SKM-1 (cell line): ENCODE results near the gene NANOGP8.
"Not testable (repeated sequence)": the region's sequence is repeated elsewhere in the genome, so short reads cannot be mapped to it uniquely, and the experiment has no call there.

Source experiments
- DNase-seq: peaks from one replicate; lab custom pipeline; 2025; ENCODE audit not compliant: unreplicated experiment; lab: John Stamatoyannopoulos, UW

Gene NANOGP8

GRCh38 chr15:35085176-35085919, at the start of gene NANOGP8:
NANOGP8 (minus strand) TSS chr15:35085295; CDS start chr15:35085110, 185 bp downstream.
- not testable (repeated sequence) for DNase-seq

DNA sequence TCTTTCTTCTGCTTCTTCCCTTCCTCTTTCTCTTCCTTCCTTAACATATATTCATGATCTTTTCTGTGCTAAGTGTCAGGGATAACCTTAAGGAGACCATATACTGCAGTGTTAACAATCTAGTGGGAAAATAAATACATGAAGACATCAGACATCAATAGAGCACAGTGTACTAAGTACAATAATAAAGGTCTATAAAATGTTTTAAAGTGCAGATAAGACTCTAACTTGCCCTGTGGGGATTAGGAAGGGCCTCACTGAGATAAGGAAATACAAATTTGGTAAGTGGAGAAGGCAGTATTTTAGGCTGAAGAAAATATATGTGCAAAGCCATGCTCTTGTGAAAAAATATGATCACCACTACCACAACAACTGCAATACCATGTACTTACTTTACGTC, 49.2 kb upstream of the NANOGP8 start:
- no peak for DNase-seq

DNA sequence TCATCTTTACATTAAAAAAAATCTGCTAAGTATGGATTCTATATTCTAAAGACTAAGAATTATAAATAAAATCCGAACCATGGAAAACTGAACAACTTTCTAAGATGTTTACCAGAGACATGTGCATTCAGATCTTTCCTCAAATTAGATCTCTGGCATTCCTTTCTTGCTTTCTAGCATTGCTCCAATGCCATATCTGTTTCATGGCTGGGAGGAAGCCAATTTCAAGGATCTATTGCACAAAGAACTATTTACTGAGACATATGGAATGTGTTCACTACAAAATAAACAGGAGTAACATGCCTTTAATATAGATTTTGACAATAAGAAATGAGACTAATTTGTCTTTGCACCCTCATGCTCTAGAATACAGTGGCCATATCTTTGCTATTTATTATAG, 45.1 kb upstream of the NANOGP8 start:
- no peak for DNase-seq

DNA sequence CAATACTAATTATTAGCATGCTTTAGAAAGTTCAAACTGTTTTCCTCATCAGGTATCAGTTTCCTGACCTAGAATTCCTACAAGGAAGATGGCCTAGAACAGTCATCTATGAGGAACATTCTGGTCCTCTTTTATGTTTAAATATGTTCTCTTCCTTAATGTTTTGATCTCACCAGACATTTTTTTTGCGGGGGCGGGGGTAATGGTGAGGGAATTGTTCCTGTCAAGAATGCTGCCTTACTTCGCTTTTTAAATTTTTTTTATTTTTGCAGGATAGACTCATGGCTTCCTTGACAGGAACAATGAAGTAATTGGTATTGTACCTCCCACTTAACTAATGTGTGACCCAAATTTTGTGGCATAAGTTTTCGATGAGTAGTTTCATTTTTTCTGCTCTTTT, 44.3 kb upstream of the NANOGP8 start:
- no peak for DNase-seq

- no peak for DNase-seq
Observed at GRCh38 chr15:35127717-35128116, 42.6 kb upstream of the NANOGP8 start.

DNA sequence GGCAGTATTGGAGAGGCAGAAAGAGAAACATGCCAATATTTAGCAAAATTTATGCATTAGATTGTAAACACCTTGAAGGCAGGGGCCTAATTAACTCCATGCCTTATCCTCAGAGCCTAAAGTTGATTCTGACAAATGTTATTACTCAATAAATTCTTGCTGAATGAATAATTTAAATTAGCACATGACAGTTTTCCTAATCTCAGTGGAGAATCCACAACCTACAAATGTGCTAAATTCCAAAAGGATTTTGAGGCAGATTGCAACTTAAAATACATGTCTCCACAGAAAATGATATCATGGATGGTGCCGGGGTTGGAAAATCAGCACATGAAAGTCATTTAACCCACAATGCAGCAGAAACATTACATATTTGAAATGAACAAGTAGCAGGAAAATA, 41.1 kb upstream of the NANOGP8 start:
- no peak for DNase-seq

GRCh38 chr15:35123743-35124142, 38.6 kb upstream of the NANOGP8 start:
- no peak for DNase-seq

- DNase-seq, result no peak
Observed at GRCh38 chr15:35121611-35122359, 36.7 kb upstream of the NANOGP8 start.

GRCh38 chr15:35120173-35120572, 35.1 kb upstream of the NANOGP8 start:
- no peak for DNase-seq

DNA sequence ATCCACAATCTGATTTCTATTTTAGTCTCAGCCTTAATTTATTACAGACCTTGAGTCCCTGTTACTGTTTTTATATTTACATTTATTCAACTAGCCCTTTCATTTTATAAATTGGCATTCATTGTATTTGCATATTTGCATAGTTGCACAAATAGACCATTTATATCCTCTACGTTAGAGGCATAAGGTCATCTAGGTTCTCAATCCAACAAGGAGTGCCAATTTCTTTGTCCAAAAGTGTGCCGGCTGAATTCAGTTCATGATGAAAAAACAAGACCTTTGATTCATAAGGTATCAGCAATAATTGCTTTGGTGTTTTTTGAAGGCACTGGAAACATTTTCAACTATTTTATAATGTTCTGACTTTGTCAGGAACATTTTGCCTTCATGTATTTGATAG, 33.9 kb upstream of the NANOGP8 start:
- DNase-seq, result no peak

- DNase-seq, result no peak
Observed at GRCh38 chr15:35117543-35118265, 32.6 kb upstream of the NANOGP8 start.

GRCh38 chr15:35115155-35115725, 30.1 kb upstream of the NANOGP8 start:
- no peak for DNase-seq

DNA sequence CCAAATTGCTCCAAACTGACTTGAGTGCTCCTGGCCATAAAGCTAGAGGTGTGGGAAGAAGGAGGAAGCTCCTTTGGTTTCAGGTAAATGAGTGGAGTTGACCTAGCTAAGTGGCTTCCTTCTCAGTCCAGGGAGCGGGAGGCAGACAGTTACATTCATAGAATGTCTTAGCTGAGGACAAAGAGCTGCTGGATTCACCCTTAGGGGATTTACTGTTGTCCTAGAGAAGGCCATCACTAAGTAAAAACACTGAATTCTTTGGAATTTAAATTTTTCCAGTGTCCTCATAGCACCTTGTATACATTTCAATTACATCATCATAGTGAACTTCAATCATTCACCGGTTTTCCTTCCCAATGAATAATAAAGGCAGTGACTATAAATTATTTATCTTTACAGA, 27.3 kb upstream of the NANOGP8 start:
- DNase-seq, result no peak

DNA sequence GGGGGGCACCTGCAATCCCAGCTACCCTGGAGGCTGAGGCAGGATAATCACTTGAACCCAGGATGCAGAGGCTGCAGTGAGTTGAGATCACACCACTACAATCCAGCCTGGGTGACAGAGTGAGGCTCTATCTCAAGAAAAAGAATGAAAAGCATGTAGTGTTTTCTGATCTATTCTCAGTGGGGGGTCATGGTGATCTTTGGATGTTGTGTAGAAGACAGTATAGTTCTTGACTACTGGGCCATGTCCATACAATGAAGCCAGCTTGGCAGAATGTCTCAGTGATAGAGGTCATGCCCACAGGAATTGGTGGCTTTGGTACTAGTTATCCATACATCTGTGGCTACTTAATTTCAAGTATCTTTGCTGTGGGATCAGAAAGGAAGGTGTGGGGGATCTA, 26.8 kb upstream of the NANOGP8 start:
- no peak for DNase-seq

DNA sequence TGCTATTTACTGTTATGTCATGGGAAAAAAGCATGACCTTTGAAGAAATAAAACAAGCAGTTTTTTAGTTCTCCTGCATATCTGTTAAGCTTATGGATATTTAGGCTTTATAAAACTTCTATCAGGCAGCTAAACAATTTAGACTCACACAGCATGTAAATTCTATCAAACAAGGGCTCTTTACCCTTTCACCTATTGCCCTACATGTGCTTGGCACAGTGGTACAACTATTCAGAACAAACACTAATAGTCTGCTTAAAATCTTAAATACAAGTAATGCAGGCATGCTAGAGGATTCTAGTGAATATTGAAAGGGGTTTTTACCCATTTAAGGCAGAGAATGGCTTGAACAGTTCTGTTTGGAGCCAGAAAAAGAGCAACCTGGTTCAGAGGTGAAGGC, 23.4 kb upstream of the NANOGP8 start:
- no peak for DNase-seq

DNA sequence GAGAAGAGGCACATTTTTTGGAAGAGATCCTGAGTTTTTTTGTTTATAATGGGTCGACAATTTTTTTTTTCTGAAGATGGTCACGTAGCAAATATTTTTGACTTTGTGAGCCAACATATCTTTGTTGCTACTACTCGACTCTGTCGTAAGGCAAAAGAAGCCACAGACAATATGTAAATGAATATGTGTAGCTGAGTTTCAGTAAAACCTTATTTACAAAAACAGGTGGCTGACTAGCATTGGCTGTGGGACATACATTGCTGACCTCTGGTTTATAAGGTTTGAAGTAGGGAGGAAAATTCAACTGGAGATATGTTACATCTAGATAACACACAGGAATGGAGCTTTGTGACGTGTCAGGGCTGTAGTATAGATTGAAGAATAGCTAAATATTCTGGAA, 22.5 kb upstream of the NANOGP8 start:
- DNase-seq, result no peak

DNA sequence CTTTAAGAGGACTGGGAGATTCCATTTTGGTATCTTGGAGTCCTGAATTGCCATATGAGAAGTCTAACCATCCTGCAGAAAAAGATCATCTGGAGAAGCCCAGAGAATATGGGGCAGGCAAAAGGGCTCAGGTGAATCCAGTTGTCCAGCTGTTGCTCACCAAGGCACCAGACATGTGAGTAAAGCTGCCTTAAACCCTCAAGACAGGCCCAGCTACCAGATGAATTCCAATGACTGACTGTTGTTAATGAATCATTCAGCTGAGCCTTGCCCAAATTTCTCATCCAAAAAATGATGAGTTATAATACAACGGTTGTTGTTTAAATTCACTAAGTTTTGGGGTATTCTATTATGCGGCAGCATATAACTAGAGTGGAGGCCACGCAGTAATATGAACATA, 22.0 kb upstream of the NANOGP8 start:
- DNase-seq, result no peak

DNA sequence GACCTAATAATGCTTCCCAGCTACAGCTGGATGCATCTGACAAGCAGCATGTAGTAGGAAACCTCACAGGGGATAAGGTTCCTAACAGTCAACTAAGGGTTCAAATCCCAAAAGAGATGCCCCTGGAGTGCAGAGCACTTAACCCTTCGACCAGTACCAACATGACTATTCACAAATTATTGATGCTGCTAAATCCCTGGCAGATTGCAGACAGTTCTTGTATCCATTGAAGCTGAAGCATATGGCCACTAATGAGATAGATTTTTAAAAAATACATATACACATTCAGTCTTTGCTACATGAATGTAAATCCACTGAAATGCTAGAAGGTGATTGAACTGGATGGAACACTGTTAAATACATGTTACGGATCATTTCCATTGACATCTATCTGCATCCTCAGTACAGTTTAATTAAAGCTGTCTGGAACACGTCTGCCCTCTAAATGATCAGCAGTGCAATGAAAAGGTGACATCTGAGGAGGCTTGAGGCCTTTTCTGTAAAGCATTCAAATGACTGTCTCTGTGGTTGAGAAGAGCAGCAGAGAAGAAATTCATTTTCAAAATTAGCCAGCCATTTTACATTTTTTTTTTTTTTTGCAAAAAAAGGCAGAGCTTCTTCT, 19.5 kb upstream of the NANOGP8 start:
- DNase-seq, result no peak

- no peak for DNase-seq
Observed at GRCh38 chr15:35102186-35102585, 17.1 kb upstream of the NANOGP8 start.

DNA sequence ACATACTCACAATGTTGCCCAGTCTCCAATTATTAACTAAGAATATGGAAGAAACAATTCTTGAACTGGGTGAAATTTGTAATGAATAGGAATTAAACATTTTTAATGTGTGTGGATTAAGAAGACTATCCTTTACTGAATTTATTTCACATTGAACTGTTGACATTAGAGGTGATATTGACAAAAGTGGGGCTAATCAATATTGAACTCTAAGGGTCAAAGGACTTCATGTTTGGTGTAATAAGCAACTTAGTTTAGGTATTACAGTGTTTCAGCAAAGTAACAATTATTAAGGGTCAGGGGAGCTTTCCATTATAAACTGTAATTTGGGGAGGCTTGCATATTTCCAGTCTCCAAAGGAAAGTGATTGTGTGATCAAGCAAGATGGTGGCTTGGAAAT, 16.2 kb upstream of the NANOGP8 start:
- DNase-seq, result no peak

- no peak for DNase-seq
Observed at GRCh38 chr15:35098737-35099136, 13.6 kb upstream of the NANOGP8 start.
